Stimulated activated CD4-positive, alpha-beta T cell treated with anti-CD3 and anti-CD28 coated beads, TNF-alpha, amount 100 ng/mL, for 24 hours (primary cell): ENCODE data around the gene RELT.

Experiments
- DNase-seq, 3 experiments: peaks; one replicate each; pipeline ENCODE4 v3.0.0-alpha.2; 2020; ENCODE audit warnings: low read depth in 3 of 3

RELT gene

GRCh38 chr11:73376160-73376802 lies at the start of gene RELT:
TSS of gene RELT (plus strand) at chr11:73376399. CDS start at chr11:73389137, 12,738 bp downstream.
- DNase-seq: peak; percentile 81 to 91 (median 86)

- DNase-seq: no peak
Measured at GRCh38 chr11:73326929-73327811, 49.0 kb upstream of the RELT start.

GRCh38 chr11:73327812-73328364 lies 48.3 kb upstream of the RELT start:
- no peak for DNase-seq

- no peak for DNase-seq
Measured at GRCh38 chr11:73330569-73331093, 45.6 kb upstream of the RELT start.

GRCh38 chr11:73331138-73331916 lies 44.9 kb upstream of the RELT start:
- no peak for DNase-seq

- DNase-seq: no peak
Measured at GRCh38 chr11:73333173-73333572, 43.0 kb upstream of the RELT start.

GRCh38 chr11:73333640-73334383 lies 42.4 kb upstream of the RELT start:
- no peak for DNase-seq

GRCh38 chr11:73334384-73335203 lies 41.6 kb upstream of the RELT start:
- no peak for DNase-seq

GRCh38 chr11:73335204-73335923 lies 40.8 kb upstream of the RELT start:
- peak; percentile 59 to 78 (median 60) for DNase-seq

- DNase-seq: no peak
Measured at GRCh38 chr11:73337846-73338245, 38.4 kb upstream of the RELT start.

GRCh38 chr11:73338279-73338678 lies 37.9 kb upstream of the RELT start:
- DNase-seq: no peak

GRCh38 chr11:73340164-73340563 lies 36.0 kb upstream of the RELT start:
- DNase-seq: no peak

GRCh38 chr11:73342633-73343032 lies 33.6 kb upstream of the RELT start:
- DNase-seq: no peak

- DNase-seq: no peak
Measured at GRCh38 chr11:73343076-73343873, 32.9 kb upstream of the RELT start.

GRCh38 chr11:73344191-73344607 lies 32.0 kb upstream of the RELT start:
- no peak for DNase-seq

- DNase-seq: no peak
Measured at GRCh38 chr11:73345481-73346160, 30.6 kb upstream of the RELT start.

- DNase-seq: no peak
Measured at GRCh38 chr11:73346186-73346935, 29.8 kb upstream of the RELT start.
